Measurements from ENCODE around the gene PCBP3.

GRCh38 chr21:45836694-45837670, 193.5 kb downstream of the PCBP3 start:
- TF ChIP-seq, protein P1, sequence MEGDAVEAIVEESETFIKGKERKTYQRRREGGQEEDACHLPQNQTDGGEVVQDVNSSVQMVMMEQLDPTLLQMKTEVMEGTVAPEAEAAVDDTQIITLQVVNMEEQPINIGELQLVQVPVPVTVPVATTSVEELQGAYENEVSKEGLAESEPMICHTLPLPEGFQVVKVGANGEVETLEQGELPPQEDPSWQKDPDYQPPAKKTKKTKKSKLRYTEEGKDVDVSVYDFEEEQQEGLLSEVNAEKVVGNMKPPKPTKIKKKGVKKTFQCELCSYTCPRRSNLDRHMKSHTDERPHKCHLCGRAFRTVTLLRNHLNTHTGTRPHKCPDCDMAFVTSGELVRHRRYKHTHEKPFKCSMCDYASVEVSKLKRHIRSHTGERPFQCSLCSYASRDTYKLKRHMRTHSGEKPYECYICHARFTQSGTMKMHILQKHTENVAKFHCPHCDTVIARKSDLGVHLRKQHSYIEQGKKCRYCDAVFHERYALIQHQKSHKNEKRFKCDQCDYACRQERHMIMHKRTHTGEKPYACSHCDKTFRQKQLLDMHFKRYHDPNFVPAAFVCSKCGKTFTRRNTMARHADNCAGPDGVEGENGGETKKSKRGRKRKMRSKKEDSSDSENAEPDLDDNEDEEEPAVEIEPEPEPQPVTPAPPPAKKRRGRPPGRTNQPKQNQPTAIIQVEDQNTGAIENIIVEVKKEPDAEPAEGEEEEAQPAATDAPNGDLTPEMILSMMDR (optimal IDR thresholded peaks at IDR 0.05 in 1 of 3, IDR thresholded peaks at IDR 0.05 in 1 of 3, conservative IDR thresholded peaks at IDR 0.05 in 1 of 3; ENCODE audit: extremely low read depth in 1 of 3, insufficient read depth in 2 of 3, low read length in 3 of 3) = no peak
- TF ChIP-seq EZH2 (IDR thresholded peaks at IDR 0.05; ENCODE audit: low read length) = no peak
